NCI-H1048 (cell line): Measurements from ENCODE around the gene SCLY.
A peak's percentile ranks its signal among the peaks of the same experiment; 100 is the strongest.
"Not testable (repeated sequence)": the region's sequence is repeated elsewhere in the genome, so short reads cannot be mapped to it uniquely, and the experiment has no call there.

Experiments
- DNase-seq: peaks from one replicate; lab custom pipeline; 2025; lab: John Stamatoyannopoulos, UW

The SCLY gene, protein sequence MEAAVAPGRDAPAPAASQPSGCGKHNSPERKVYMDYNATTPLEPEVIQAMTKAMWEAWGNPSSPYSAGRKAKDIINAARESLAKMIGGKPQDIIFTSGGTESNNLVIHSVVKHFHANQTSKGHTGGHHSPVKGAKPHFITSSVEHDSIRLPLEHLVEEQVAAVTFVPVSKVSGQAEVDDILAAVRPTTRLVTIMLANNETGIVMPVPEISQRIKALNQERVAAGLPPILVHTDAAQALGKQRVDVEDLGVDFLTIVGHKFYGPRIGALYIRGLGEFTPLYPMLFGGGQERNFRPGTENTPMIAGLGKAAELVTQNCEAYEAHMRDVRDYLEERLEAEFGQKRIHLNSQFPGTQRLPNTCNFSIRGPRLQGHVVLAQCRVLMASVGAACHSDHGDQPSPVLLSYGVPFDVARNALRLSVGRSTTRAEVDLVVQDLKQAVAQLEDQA

DNA sequence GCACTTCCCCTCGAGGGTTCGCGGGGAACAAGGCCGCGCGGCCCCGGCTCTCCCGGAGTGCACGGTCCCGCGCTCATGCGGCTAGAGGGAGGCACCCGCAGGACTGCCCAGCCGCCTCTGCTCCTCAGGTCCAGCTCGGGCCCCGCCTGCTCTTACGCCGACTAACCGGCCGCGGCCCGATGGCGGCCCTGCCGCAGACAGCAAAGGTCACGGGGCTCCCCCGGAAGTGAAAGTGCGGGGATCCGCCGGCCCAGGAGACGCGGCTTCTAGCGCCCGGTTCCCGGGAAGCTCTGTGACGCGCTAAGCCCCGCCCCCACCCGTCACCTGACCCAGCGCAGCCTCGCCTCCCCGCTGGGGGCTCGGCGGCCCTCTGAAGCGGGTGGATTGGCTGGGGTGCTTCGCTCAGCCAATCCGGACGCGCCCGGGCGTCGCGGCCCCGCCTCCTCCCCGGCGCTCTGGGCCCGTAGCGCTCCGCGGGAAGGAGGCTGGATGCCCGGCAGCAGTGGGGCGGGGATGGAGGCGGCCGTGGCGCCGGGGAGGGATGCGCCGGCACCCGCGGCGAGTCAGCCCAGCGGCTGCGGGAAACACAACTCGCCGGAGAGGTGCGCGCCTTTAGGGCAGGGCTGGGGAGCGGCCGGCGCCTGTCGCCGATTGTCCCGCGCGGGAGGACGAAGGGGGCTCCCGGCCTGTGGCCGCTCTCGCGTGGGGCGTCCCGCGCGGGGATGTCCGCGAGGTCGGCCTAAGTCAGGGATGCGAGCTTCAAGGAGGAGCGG lies at the start of gene SCLY:
TSS of gene SCLY (plus strand) at position 460 of the 773 bp plus-strand sequence. CDS start at position 514, 54 bp downstream.
- peak; percentile 97 for DNase-seq

DNA sequence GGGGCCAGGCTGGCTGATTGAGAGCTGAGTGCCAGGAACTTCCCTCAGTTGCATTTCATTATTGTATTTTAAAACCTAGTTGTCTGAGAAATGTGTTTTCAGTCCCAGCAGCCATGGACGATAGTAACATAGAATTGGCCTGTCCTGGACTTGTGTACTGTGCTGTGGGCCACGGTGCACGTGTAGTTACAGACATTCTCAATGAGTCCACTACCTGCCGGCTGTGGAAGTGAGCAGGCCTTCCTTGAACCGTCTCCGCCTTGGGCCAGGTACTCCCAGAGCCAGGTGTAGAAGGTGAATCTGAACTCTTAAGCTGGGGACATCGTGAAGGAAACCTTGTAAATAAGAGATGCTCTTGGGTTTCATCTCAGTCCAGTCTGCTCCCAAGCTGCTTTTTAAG lies 47.0 kb upstream of the SCLY start:
- DNase-seq, result no peak

DNA sequence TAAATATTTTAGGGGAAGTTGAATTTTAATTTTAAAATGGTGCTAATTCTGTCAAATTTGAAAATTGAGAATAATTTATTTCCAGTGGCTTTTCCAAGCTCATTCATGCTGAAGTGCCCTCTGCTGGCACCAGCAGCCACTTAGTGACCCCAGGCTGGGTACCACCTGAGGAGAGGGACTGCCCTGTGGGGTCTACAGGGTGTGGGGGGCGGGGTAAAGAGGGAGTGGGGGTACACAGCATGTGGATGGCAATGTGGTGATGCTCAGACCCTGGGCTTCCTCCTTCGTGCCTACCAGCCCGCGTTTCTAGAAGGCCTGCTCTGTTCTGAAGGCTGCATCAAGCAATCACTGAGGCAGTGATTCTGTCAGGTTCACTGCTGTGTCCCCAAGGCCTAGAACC lies 45.1 kb upstream of the SCLY start:
- no peak for DNase-seq

DNA sequence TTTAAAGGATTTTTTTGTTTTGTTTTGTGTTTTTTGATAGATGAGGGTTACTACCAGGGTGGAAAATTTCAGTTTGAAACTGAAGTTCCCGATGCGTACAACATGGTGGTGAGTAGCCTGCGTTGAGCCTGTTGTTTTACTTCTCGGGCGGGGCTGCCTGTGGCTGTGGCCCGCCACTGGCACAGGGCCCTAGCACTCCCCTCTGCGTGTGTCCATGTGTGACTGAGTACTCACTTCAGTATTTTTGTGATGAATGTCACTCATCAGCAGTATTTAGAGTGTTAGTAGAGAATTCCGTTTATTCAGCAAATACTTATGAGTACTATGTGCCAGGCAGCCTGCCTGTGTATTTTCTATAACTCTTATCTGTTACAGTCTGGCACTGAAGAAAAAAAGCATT lies 44.3 kb upstream of the SCLY start:
- no peak for DNase-seq

DNA sequence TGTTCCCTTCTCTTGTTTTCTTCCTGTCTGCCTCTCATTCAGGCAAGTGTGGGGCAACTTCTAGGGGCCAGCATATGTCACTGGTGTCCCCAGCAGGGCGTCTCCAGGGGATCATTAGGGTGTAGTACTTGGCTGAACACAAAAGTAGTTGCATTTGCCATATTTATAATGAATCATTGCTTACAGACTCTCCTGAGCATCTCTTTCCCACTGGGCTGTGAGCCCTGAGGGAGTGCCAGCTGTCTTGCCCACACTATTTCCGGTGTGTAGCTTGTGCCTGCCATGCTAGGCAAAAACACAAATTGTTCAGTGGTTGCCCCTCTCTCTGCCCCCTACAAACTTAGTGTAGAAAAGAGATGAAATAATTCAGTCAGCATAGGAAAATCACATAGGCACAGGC lies 40.8 kb upstream of the SCLY start:
- no peak for DNase-seq

DNA sequence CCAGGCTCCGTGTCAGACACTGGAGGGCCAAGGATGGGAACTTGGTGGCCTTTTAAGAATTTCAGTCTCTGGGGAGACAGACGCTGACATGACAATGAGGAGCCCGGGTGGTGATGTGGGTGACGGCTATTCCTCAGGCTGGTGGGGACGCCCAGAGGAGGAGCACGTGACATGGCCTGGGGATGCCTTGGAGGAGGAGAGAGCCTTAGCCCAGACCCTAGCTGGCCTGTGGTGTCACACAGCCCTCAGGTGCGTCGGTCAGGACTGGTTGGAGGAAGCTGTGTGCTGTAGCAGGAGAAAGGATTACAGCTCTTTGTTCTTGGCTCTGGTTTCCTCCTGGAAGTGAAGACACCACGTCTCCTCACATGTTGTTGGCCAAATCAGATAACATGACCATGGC lies 40.0 kb upstream of the SCLY start:
- no peak for DNase-seq

DNA sequence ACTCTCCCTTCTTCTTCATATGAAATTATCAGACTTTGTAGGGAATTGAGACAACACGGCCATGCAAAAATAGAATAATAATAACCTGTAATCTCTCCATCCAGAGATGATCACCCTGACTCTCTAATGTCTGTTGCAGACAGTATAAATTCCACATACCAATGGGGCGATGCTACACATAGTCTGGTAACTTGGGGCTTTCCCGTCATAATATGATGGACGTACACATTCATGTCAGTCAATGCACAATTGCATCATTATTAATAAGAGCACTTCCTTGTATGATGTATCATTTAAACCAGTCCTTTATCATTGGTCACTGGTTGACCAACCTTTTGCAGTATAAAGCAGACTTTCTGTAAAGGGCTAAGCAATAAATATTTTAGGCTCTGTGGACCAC lies 39.5 kb upstream of the SCLY start:
- DNase-seq, result no peak

DNA sequence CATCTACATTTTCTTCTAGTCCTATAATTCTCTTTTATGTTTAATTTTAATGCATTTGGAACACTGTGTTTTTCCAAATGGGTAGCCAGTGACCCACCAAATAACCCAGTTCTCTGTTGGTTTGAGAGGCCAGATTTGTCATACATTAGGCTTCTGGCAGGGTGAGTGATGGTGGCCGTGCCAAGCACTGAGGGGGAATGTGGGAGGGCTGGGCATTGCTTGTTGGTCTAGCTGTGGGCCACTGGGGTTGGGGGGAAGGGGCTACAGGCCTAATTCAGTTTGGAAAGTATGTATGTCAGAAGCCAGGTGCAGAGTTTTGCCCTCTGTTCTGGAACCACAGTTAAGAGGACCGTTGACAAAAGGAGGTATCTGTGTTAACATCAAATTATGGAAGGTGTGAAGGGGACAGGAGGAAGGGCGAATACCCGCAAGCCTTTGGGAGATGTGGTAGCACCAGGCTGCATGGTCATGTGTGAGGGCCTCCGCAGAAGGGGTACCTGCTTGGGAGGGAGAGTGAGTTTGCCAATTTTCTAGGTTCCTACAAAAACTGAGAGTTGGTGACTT lies 38.1 kb upstream of the SCLY start:
- no peak for DNase-seq

DNA sequence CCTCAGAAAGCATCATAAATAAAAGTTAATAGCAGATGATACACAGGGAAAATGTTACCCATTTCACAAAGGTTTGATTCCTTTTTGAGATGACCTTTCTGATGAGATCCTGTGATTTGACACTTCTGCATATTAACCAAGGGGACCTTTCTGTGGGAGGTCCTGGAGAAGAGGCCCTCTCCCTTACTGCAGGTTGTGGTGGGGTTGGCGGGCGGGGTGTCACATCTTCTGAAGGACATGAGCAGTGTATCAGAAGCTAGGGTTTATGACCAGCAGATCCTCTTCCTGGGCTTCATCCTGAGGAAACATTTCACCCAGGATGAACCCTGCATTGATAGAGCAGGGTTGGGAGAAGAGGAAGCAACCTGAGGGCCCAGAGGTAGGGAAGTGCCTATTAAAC lies 37.2 kb upstream of the SCLY start:
- DNase-seq, result no peak

DNA sequence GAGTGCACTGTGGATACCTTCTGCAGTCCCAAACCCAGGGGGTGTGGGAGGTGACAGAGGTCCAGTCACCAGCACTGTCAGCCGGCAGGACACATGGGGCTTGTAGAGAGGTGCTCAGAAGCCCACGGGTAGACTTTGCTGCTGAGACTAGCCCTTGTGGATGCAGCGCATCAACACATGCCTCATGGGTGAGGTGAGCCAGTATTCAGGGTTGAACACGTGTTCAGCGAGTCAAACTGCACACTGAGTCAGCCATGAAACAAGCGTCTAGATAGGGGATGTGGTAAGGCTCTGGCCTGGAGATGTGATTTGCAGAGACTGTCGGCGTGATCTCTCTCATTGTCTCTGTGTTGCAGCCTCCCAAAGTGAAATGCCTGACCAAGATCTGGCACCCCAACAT lies 35.8 kb upstream of the SCLY start:
- DNase-seq, result no peak

DNA sequence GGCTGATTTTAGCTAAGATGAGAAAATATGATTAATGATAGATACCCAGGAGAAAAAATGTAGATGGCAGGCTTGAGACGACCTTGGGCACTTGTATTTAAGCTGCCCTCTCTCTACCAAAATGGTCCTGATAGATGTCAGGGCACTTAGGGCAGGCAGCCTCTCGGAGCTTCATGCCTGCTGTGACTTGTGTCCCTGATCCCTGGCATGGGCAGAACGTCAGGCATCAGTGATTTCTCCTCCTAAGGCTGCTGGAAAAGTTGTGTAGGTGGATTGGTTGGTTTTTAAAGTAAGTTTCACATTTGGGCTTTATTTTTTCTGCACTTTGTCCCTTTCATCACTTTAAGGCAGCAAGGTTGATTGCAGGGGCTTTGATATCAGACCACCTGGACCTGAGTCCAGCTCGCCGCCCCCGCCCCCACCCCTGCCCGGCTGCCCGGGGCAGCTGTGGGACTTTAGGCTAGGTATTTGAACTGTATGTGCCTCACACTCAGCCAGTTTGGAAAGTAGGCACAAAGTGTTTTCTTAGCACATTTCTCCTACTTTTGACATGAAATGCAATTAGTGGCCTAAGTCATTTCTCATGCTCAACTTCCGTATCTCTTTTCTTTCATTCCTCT lies 35.0 kb upstream of the SCLY start:
- DNase-seq, result no peak

DNA sequence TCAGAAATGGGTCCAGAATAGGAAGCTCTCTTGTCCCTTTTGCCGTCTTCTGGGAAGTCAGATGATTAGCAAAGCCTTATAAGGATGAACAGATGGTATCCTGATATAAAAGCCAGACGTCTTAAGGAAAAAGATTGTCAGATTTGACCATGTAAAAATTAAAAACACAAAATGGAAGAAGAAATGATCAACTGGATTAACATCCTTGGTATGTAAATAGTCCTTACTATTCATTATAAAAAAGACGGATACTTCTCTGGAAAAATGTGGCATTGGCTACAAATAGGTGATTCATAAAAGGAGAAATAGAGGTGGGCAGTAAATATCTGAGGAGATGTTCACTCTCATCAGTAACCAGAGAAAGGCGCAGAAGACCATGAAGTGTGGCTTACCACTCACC lies 33.7 kb upstream of the SCLY start:
- DNase-seq, result no peak

DNA sequence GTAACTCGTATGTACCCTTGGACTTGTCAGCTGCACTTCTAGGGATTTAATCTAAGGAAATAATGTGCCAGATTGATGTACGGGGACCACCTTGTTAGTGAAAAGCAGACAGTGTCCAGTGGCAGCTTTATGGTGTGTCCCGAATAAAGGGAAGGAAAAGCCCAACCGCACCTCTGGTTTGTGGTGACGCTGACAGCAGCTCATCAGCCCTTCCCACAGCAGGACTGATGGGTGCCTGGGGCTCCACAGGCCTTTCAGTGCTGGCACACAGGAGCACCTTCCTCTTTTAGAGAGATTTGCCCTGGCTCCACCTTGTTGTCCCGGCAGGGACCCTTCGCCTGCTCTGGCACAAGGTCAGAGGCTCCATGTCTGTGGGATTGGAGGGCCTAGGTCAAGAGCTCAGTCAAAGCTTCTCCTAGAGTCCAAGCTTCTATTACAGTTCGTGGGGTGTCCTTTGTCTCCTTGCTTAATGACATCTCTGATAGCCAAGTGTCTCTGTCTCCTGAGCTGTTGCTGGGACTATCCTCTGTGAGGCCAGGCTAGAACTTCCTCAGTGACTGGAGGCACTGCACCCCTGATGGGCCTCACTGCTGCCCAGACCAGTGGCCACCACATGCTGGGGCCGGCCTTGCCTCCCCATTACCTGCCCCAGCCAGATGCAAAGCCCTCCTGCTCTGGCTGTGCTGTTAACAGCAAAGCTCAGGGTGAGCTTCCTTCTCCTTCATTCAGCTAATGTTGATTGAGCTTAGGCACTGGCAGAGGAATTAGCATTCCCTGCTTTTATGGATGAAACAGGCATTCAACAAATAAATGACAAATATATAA lies 33.0 kb upstream of the SCLY start:
- DNase-seq, result no peak

DNA sequence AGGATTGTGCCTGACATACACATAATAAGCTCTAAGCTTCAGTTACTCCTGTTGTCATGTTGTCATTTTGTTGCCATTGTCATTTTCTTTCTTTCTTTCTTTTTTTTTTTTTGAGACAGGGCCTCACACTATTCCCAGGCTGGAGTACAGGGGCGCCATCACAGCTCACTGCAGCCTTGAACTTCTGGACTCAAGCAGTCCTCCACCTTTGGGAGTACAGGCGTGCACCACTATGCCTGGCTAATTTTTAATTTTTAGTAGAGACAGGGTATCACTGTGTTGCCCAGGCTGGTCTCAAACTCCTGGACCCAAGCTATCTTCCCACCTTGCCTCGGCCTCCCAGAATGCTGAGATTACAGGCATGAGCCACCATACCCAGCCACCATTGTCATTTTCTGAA lies 30.9 kb upstream of the SCLY start:
- DNase-seq, result no peak

DNA sequence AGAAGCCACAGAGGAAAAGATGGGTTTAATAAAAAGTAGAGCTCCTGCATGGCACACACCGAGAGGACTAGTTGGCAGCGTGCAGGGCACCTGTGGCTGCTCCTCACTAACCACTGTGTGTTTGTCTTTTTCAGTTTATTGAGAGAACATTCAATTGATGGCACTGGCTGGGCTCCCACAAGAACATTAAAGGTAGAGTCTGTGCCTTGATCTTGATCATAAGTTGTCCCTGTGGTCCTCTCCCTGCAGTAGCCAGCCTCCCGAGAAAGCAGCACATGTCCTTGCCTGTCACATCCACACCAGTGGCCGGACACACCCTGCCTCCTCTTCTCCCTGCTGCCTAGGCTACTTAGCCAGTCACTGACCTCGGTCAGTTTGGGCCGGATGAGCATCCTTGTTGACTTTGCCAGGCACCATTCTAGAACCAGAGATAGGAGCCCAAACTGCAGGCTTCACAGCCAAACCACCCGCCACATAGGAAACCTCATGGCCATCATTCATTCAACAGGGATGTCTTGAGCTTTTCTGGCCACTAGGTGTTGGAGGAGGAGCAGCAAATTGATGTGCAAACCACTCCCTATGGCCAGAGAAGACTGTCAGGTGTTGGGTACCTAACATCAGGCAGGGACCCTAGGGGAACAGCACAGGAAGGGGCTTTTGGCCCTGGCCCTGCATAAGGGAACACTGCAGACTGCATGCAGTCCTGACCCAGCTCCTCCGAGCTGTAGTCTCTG lies 30.2 kb upstream of the SCLY start:
- DNase-seq, result no peak

DNA sequence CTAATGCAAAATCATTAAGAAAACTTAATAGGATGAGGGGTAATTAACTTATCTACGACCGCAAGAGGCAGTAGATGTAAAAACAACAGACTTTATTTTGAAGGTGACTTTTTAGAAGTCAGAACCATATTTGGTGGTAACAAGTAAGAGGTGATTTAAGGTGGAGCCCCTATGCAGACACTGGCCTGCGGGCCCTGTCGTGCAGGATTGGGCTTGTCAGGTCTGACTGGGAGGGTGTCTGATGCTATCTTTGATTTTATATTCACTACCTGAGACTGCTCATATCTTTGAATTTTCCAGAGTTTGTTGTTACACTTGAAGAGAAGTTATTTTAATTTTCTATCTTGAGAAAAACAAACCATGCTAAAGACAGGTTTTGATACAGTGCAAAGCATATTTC lies 29.1 kb upstream of the SCLY start:
- no peak for DNase-seq

DNA sequence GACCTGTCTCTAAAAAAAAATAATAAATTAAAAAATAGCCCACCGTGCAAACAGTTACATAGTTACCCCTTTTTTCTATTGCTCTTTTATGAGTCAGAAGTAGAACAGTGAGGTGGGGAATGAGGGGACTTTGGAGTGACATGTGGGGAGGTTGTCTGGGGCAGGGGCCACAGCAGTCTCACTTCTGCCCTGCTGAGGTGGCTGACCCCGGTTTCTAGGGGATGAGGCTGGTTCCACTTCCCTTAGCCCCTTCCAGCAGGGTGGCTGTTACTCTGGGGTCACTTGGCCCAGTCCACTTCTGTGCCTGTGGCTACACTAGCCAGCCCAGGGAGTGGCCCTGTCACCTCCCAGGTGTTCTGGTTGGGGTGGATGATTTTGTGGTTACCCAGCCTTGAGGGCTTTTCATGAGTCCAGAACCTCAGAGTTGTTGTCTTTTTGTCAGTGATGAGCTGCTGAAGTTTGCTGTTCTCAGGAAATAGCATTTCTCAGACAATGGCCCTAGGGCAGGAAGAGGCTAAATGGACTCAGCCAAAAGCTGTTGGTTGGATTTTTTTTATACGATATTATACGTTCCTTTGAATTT lies 28.0 kb upstream of the SCLY start:
- no peak for DNase-seq

DNA sequence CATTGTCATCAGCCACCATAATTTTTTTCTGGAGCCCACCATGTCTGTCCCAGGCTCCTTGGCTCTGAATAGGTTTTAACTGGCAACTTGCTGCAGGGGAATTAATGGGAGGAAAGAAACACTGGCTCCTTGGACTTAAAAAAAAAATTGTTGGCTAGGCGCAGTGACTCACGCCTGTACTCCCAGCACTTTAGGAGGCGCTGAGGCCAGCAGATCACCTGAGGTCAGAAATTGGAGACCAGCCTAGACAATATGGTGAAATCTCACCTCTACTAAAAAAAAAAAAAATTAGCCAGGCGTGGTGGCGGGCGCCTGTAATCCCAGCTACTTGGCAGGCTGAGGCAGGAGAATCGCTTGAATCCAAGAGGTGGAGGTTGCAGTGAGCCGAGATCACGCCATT lies 26.8 kb upstream of the SCLY start:
- not testable (repeated sequence) for DNase-seq

DNA sequence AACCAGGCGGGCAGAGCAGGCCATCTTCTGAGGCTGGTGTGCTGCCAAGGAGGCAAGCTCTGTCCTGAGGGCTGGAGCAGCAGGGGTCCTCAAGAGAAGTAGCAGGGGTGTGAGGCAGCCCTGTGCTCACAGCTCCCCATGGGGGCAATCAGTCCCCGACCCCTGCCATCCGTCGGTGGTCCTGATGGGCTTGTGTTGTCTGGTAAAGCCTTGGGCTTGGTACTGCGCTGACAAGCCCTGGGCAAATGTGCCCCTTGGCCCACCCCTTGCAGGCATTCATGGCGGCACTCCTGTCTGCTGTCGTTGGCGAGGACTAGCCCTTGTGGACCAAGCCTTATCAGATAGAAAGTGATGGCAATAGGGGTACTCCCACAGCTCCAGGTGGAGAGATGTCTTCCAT lies 22.6 kb upstream of the SCLY start:
- no peak for DNase-seq

DNA sequence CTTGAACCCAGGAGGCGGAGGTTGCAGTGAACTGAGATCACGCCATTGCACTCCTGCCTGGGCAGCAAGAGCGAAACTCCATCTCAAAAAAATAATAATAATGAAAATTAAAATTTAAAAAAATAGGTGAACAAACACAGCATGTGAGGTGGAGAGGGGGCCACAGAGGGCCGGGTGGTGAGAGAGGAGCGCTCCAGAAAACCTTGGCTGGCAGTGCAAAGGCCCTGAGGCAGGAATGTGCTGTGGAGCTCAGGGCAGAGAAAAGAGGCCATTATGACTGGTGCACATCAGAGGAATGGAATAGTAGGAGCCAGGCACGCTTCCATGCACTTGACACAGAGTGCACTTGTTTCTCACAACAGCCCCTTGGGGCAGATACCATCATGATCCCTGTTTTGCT lies 21.6 kb upstream of the SCLY start:
- DNase-seq, result no peak

DNA sequence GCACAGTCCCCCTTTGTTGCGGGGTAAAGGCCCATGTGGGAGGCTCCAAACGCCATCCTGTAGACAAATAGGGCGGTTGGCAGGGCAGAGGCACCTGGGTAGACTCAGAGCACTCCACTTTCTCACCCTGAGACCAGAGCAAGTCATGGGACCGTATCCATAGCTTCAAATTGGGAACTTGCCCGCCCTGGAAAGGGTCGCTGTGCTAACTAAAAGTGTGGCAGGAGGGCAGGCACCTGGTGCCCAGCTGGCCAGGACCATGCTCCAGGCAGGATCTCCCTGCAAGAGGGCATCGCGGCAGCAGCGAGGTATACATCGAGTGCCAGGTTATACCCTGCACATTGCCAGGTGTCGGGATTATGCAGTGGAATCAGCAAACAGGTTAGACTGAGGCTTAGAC lies 20.8 kb upstream of the SCLY start:
- DNase-seq, result no peak
